Effector memory CD4-positive, alpha-beta T cell (primary cell): Measurements from ENCODE around the gene RASAL1.
"Not testable (repeated sequence)": the region's sequence is repeated elsewhere in the genome, so short reads cannot be mapped to it uniquely, and the experiment has no call there.

Experiments used
- DNase-seq, 3 donors: peaks; one replicate each; pipeline ENCODE4 v3.0.0-alpha.2; 2020
- H3K27ac ChIP-seq: 2 replicates; pipeline ENCODE4 v1.7.0; 2013; ENCODE audit warnings: mild to moderate bottlenecking, low read length, moderate library complexity; ENCODE audit not compliant: insufficient read depth, poor library complexity, severe bottlenecking
- H3K27me3 ChIP-seq: replicated peaks from 2 replicates; pipeline ENCODE4 v1.7.0; 2013; ENCODE audit warnings: mild to moderate bottlenecking, low read length; ENCODE audit not compliant: insufficient read depth, control insufficient read depth, poor library complexity, severe bottlenecking
- H3K36me3 ChIP-seq: 2 replicates; pipeline ENCODE4 v1.7.0; 2013; ENCODE audit warnings: mild to moderate bottlenecking, low read length, moderate library complexity; ENCODE audit not compliant: control insufficient read depth, insufficient read depth
- H3K4me1 ChIP-seq: 2 replicates; pipeline ENCODE4 v1.7.0; 2013; ENCODE audit warnings: low read length, mild to moderate bottlenecking; ENCODE audit not compliant: control insufficient read depth, insufficient read depth, poor library complexity, severe bottlenecking
- H3K4me3 ChIP-seq: 2 replicates; pipeline ENCODE4 v1.7.0; 2013; ENCODE audit warnings: low read length, low read depth, mild to moderate bottlenecking; ENCODE audit not compliant: insufficient read depth, poor library complexity, severe bottlenecking
- H3K9me3 ChIP-seq: 2 replicates; pipeline ENCODE4 v1.7.0; 2013; ENCODE audit warnings: mild to moderate bottlenecking, low read length, moderate library complexity; ENCODE audit not compliant: control insufficient read depth

Gene RASAL1

DNA sequence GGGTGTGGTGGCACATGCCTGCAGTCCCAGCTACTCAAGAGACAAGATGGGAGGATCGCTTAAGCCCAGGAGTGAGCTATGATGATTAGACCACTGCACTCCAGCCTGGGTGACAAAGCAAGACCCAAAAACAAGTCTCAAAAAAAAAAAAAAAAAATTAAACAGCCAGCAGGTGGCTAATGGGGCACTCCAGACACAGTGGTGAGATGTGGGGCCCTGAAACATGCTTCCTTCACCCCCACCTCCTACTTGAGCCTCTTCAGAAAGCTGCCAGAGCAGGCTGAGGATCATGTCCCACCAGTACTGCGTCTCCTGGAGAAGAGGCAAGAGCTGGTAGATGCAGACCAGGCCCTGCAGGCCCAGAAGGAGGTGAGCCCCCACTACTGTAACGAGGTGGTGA is 16.1 kb upstream of the RASAL1 start:
- H3K4me1 ChIP-seq, result peaks cover 18% of the 10 kb centered on the region
- no peak overlapping the region for H3K4me3 ChIP-seq
- no peaks in the 10 kb centered on the region for H3K27me3 ChIP-seq
- no peaks in the 10 kb centered on the region for H3K36me3 ChIP-seq
- no peak overlapping the region for H3K27ac ChIP-seq
- no peak for DNase-seq
- H3K9me3 ChIP-seq, result no peaks in the 10 kb centered on the region

DNA sequence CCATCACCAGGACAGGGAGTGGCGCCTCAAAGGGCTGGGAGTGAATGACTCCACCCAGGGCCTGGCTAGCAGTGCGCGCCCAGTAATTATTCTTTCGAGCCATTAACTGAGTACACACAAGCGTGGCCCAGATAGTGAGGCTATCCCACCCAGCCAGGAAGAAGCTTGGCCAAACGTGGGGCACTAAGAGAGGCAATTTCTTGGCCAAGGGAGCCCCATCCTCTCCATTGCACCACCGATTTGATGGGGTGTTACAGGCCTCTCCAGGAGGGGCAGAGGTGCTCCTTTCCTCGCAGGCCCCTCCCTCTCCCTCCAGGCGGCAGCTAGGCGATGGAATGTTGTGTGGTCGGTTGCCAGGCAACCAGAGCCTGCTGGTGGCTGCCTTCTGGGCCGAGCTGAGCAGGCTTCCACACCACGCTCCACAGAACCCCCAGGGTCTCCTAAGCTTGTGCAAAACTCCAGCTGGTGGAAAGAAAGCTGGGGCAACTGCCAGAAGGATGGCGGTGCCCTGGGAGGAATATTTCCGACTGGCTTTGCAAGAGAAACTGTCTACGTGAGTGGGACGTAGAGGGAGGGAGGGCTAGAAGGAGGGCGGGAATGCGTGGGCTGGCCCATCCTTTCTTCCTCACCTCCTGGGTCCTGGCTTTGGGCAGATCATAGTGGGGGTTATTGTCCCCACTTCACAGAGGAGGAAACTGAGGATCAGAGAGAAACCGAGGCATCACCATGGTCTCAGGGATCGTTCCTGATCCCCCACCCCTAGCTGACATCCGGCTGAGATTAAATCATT is 14.0 kb upstream of the RASAL1 start, which contains the start of gene CFAP73:
Gene CFAP73 (plus strand): TSS at position 364 of the 790 bp plus-strand sequence. CDS start 134 bp downstream, at position 498.
- Histone ChIP-seq H3K27me3 (no peaks in the 10 kb centered on the region), H3K4me3 (no peak within 1 kb of the TSS), H3K9me3 (no peaks in the 10 kb centered on the region), H3K4me1 (peaks cover 16% of the 10 kb centered on the region), H3K27ac (no peak within 1 kb of the TSS), H3K36me3 (no peaks in the 10 kb centered on the region)
- DNase-seq, result no peak

DNA sequence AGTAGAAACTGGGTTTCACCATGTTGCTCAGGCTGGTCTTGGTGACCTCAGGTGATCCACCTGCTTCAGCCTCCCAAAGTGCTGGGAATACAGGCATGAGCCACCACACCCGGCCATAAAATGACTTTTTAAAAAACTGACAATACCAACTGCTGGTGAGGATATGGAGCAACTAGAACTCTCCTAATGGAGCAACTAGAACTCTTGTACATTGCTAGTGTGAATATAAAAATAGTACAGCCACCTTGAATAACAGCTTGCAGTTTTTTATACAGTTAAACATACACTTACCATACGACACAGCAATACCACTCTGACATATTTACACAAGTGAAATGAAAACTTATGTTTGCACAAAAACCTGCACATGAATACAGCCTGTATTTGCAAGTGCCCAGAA is 11.4 kb upstream of the RASAL1 start:
- Histone ChIP-seq H3K27me3 (no peaks in the 10 kb centered on the region), H3K9me3 (no peaks in the 10 kb centered on the region), H3K36me3 (no peaks in the 10 kb centered on the region), H3K4me1 (no peaks in the 10 kb centered on the region), H3K4me3 (no peak overlapping the region), H3K27ac (no peak overlapping the region)
- no peak for DNase-seq

DNA sequence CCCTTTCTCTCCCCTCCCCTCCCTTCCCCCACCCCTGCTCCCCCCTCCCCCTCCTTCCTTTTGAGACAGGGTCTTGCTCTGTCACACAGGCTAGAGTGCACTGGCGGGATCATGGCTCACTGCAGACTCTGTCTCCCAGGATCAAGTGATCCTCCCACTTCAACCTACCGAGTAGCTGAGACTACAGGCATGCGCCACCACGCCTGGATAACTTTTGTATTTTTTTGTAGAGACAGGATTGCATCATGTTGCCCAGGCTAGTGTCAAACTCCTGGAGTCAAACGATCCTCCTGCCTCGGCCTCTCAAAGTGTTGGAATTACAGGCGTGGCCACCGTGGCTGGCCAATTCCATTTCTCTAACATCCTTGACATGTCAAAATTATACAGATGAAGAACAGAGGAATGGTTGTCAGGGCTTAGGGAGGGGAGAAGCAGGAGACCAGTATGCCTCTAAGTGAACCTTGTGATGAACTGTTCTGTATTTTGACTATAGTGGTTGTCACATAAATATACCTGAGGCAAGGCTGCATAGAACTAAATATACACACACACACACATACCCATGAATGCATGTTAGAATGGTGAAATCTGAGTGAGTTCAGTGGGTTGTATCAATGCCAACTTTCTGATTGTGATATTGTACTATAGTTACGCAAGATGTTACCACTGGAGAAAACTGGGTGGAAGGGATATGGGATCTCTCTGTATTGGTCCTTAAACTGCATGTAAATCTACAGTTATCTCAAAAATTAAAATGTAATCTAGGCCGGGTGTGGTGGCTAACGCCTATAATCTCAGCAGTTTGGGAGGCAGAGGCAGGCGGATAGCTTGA is 10.4 kb upstream of the RASAL1 start:
- Histone ChIP-seq H3K4me1 (no peaks in the 10 kb centered on the region), H3K36me3 (no peaks in the 10 kb centered on the region), H3K4me3 (no peak overlapping the region), H3K9me3 (no peaks in the 10 kb centered on the region), H3K27ac (no peak overlapping the region), H3K27me3 (no peaks in the 10 kb centered on the region)
- no peak for DNase-seq

DNA sequence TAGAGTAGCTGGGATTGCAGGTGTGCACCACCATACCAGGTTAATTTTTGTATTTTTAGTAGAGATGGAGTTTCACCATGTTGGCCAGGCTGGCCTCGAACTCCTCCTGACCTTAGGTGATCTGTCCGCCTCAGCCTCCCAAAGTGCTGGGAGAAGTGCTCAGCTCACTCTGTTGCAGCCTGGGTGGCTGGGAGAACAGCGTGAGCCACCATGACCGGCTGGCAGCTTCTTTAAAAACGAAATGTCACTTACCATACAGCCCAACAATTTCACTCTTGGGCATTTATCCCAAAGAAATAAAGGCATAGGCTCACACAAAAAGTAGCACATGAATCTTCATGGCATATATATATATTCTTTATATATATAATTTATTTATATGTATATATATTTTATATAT is 9.2 kb upstream of the RASAL1 start:
- H3K27me3 ChIP-seq, result no peaks in the 10 kb centered on the region
- no peak overlapping the region for H3K4me3 ChIP-seq
- no peaks in the 10 kb centered on the region for H3K4me1 ChIP-seq
- H3K36me3 ChIP-seq, result no peaks in the 10 kb centered on the region
- H3K27ac ChIP-seq, result no peak overlapping the region
- H3K9me3 ChIP-seq, result no peaks in the 10 kb centered on the region
- no peak for DNase-seq

DNA sequence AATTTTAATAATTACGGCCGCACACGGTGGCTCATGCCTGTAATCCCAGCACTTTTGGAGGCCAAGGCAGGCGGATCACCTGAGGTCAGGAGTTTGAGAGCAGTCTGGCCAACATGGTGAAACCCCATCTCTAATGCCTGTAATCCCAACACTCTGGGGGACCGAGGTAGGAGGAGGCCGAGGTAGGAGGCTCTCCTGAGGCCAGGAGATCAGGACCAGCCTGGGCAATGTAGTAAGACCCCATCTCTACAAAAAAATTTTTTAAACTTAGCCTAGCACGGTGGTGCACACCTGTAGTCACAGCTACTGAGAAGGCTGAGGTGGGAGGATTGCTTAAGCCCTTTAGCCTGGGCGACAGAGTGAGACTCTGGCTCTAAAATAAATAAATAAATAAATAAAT is 8.4 kb upstream of the RASAL1 start:
- no peak overlapping the region for H3K27ac ChIP-seq
- no peaks in the 10 kb centered on the region for H3K4me1 ChIP-seq
- H3K36me3 ChIP-seq, result no peaks in the 10 kb centered on the region
- no peak for DNase-seq
- H3K27me3 ChIP-seq, result no peaks in the 10 kb centered on the region
- no peaks in the 10 kb centered on the region for H3K9me3 ChIP-seq
- no peak overlapping the region for H3K4me3 ChIP-seq

DNA sequence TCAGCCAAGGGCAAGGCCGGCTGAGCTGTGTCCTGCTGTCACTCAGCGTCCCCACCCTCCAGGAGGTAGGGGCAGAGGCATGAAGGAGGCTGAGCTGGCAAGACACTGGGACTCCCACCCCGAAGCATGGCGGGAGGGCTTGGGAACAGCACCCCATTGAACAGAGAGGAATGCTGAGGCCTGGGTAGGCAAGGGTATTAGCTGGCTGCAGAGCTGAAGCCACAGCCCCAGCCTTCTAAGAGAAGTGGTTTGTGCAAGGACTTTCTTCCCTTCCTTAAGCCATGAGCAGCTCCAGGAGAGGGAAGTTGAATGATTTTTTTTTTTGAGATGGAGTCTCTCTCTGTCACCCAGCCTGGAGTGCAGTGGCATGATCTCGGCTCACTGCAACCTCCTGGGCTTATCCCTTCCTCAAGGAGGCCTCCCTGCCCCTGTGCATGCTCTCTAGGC is 7.3 kb upstream of the RASAL1 start:
- H3K27ac ChIP-seq, result no peak overlapping the region
- no peaks in the 10 kb centered on the region for H3K36me3 ChIP-seq
- no peaks in the 10 kb centered on the region for H3K27me3 ChIP-seq
- H3K4me3 ChIP-seq, result no peak overlapping the region
- no peaks in the 10 kb centered on the region for H3K9me3 ChIP-seq
- DNase-seq, result no peak
- H3K4me1 ChIP-seq, result no peaks in the 10 kb centered on the region

DNA sequence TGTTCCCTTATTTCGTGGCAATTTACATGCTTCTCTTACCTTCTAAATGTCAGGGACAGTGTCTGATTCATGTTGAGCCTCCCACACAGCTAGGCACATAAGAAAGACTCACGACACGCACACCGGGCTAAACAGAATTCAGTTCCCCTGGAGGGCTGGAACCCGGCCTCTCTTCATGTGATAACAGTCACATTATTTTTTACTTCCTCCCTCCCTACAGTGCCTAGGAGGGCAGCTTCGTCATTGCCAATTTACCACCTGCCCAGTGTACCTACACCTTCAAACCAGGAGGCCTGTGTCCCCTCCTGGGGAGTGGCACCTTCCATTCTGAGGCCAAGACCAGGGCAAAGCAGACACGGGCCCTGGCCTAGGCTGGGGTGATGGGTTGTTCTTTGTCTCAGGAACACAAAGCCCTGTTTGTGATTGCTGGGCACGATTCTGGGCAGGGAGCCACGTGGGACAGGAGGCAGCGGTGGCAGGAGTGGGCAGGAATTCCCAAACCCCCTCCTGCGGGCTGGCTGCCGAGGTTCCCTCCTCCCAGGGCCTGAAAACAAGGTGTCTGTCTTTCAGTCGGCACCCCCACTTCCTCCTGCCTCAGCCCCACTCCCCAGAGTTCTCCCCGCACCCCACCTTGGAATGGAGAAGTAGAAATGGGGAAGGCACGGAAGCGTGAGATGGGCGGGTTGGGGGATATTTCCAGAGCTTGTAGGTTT is 6.8 kb upstream of the RASAL1 start:
- no peak for DNase-seq

DNA sequence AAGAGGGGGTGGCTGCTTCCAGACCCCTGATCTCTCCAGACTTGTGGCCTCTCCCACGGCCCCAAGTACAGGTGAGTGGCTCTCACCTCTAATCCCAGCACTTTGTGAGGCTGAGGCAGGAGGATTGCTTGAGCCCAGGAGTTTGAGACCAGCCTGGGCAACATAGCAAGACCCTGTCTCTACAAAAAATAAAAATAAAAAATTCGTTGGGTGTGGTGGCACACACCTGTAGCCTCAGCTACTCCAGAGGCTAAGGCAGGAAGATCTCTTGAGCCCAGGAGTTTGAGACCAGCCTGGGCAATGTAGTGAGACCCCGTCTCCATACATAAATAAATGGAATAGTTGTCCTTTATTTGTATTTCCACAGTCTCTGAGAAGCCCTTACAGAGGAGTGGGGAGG is 6.2 kb upstream of the RASAL1 start:
- H3K9me3 ChIP-seq, H3K4me1 ChIP-seq, H3K27me3 ChIP-seq, H3K36me3 ChIP-seq, H3K4me3 ChIP-seq, H3K27ac ChIP-seq, DNase-seq: not testable (repeated sequence)

More for the DNA sequence above, 6.8 kb upstream of the RASAL1 start:
- no peaks in the 10 kb centered on the region for H3K27me3 ChIP-seq
- H3K9me3 ChIP-seq, result no peaks in the 10 kb centered on the region
- no peak overlapping the region for H3K4me3 ChIP-seq
- no peaks in the 10 kb centered on the region for H3K4me1 ChIP-seq
- H3K27ac ChIP-seq, result no peak overlapping the region
- H3K36me3 ChIP-seq, result no peaks in the 10 kb centered on the region
